Measurements from ENCODE around the gene ZNF559.

ZNF559 gene

GRCh38 chr19:9352505-9352904, 28.5 kb downstream of the ZNF559 start:
- in situ Hi-C loops (cut with HindIII; ENCODE audit: low sequenced_read_pairs) = no loop called here

- in situ Hi-C loops (cut with HindIII; ENCODE audit: low sequenced_read_pairs) = no loop called here
These were observed 29.0 kb downstream of the ZNF559 start for GRCh38 chr19:9353011-9353410.

- in situ Hi-C loops (cut with HindIII; ENCODE audit: low sequenced_read_pairs) = loop anchor here (5.0 kb wide), 1 partner anchor 58 kb away; no protein-coding TSS in a partner anchor
These were observed 30.7 kb downstream of the ZNF559 start for GRCh38 chr19:9354651-9355050.

- in situ Hi-C loops (cut with HindIII; ENCODE audit: low sequenced_read_pairs) = no loop called here
These were observed 38.9 kb downstream of the ZNF559 start, which contains the start of gene ZNF177 for GRCh38 chr19:9362905-9363304. Gene ZNF177 (plus strand): TSS chr19:9363013. CDS start chr19:9378312, 15,299 bp downstream.

GRCh38 chr19:9370738-9371619, 47.0 kb downstream of the ZNF559 start:
- in situ Hi-C loops (cut with HindIII; ENCODE audit: low sequenced_read_pairs) = no loop called here

GRCh38 chr19:9381361-9381785, 57.4 kb downstream of the ZNF559 start:
- in situ Hi-C loops (cut with HindIII; ENCODE audit: low sequenced_read_pairs) = no loop called here

Data from DLD1 (cell line).